Vagina (tissue), 2 donors: ENCODE data around the gene OMP.

Source experiments
- POLR2AphosphoS5 ChIP-seq, 2 donors: sonication (generic); formaldehyde crosslinking; IDR thresholded peaks; one replicate each; pipeline ENCODE4 v1.9.0; 2017; ENCODE audit warnings: antibody characterized with exemption in 2 of 2, mild to moderate bottlenecking in 2 of 2, low read depth in 1 of 2; ENCODE audit not compliant: insufficient read depth in 1 of 2
- TF ChIP-seq, protein P1 (sequence below), 3 experiments: fragments of 450-650 bp in 2 of 3; fragments of 200-600 bp in 1 of 3; sonication (generic) in 1 of 3; IDR thresholded peaks; one replicate each; pipeline ENCODE4 v1.5.1; 2017 to 2019; ENCODE audit warnings: antibody characterized with exemption in 3 of 3, mild to moderate bottlenecking in 2 of 3, moderate library complexity in 2 of 3

DNA sequence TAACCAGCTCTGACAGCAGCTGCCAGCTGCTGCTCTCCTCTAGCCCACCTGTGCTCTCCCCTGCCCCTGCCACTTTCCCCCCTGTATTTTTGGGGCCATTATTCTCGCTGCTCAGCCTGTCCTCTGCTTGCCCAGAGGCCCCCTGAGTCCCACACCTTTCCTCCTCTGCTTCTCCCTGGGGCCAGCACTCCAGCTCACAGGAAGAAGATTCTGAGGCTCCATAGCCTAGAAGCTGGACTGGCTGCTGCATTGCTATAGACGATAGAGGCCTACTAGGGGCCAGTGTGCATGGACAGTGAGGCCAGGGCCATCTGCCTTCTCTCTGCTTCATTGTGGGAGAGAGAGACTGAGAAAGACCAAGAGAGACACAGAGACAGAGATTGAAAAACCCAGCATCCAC lies 679 bp downstream of the OMP start:
- no peak for TF ChIP-seq POLR2AphosphoS5 (IDR thresholded peaks at IDR 0.05; ENCODE audit: insufficient read depth in 1 of 2, low read depth in 1 of 2)
- TF ChIP-seq, protein P1, sequence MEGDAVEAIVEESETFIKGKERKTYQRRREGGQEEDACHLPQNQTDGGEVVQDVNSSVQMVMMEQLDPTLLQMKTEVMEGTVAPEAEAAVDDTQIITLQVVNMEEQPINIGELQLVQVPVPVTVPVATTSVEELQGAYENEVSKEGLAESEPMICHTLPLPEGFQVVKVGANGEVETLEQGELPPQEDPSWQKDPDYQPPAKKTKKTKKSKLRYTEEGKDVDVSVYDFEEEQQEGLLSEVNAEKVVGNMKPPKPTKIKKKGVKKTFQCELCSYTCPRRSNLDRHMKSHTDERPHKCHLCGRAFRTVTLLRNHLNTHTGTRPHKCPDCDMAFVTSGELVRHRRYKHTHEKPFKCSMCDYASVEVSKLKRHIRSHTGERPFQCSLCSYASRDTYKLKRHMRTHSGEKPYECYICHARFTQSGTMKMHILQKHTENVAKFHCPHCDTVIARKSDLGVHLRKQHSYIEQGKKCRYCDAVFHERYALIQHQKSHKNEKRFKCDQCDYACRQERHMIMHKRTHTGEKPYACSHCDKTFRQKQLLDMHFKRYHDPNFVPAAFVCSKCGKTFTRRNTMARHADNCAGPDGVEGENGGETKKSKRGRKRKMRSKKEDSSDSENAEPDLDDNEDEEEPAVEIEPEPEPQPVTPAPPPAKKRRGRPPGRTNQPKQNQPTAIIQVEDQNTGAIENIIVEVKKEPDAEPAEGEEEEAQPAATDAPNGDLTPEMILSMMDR (IDR thresholded peaks at IDR 0.05): no peak
